ENCODE measurements around the gene ROBO1. TPM values are rescaled to one million over a fixed set of nuclear protein-coding genes. Genes with fewer than 3 reads are reported as not detected.

ROBO1 gene
- total RNA-seq, 1 donor from 2014 or later, result 169 TPM

- Mint-ChIP-seq H3K36me3 (peaks cover 13% of the 10 kb centered on the region), H3K4me1 (no peaks in the 10 kb centered on the region), H3K27ac (no peak overlapping the region), H3K27me3 (ENCODE audit: insufficient read depth, low read depth) (no peaks in the 10 kb centered on the region), H3K9me3 (no peaks in the 10 kb centered on the region), H3K4me3 (no peak overlapping the region)
- Histone ChIP-seq H4K20me1 (ENCODE audit: low read depth) (no peaks in the 10 kb centered on the region), H3F3A (ENCODE audit: low read depth) (no peaks in the 10 kb centered on the region), H3K9me3 (ENCODE audit: low read depth) (no peaks in the 10 kb centered on the region), H3K27ac (no peak overlapping the region), H3K36me3 (peaks cover 13% of the 10 kb centered on the region), H3K79me2 (ENCODE audit: low read depth) (no peaks in the 10 kb centered on the region), H3K4me2 (no peak overlapping the region), H3K4me3 (no peak overlapping the region), H3K4me1 (no peaks in the 10 kb centered on the region), H3K9ac (no peak overlapping the region), H3K27me3 (no peaks in the 10 kb centered on the region), H2AFZ (replicated peaks) (no peak overlapping the region)
- no peak for DNase-seq (ENCODE audit: low spot score)
- TF ChIP-seq EZH2 (IDR thresholded peaks at IDR 0.05), result no peak
- TF ChIP-seq EZH2phosphoT487 (IDR thresholded peaks at IDR 0.05), result no peak
- no peak for TF ChIP-seq CTCF (IDR thresholded peaks at IDR 0.05)
Measured at GRCh38 chr3:78610462-78611125, 1157.2 kb downstream of the ROBO1 start.

GRCh38 chr3:78606756-78607155, 1161.0 kb downstream of the ROBO1 start:
- Histone ChIP-seq H3K4me1 (no peaks in the 10 kb centered on the region), H3K27me3 (no peaks in the 10 kb centered on the region), H3K36me3 (peaks cover 13% of the 10 kb centered on the region), H4K20me1 (ENCODE audit: low read depth) (no peaks in the 10 kb centered on the region), H3K79me2 (ENCODE audit: low read depth) (no peaks in the 10 kb centered on the region), H2AFZ (replicated peaks) (no peak overlapping the region), H3K4me3 (no peak overlapping the region), H3K9me3 (ENCODE audit: low read depth) (no peaks in the 10 kb centered on the region), H3K9ac (no peak overlapping the region), H3K4me2 (no peak overlapping the region), H3F3A (ENCODE audit: low read depth) (no peaks in the 10 kb centered on the region), H3K27ac (no peak overlapping the region)
- Mint-ChIP-seq H3K4me1 (peaks cover 4% of the 10 kb centered on the region), H3K36me3 (peaks cover 19% of the 10 kb centered on the region), H3K4me3 (no peak overlapping the region), H3K27ac (no peak overlapping the region), H3K27me3 (ENCODE audit: insufficient read depth, low read depth) (no peaks in the 10 kb centered on the region), H3K9me3 (no peaks in the 10 kb centered on the region)
- TF ChIP-seq EZH2phosphoT487 (IDR thresholded peaks at IDR 0.05) (no peak), EZH2 (IDR thresholded peaks at IDR 0.05) (no peak), CTCF (IDR thresholded peaks at IDR 0.05) (no peak)
- no peak for DNase-seq (ENCODE audit: low spot score)

DNA sequence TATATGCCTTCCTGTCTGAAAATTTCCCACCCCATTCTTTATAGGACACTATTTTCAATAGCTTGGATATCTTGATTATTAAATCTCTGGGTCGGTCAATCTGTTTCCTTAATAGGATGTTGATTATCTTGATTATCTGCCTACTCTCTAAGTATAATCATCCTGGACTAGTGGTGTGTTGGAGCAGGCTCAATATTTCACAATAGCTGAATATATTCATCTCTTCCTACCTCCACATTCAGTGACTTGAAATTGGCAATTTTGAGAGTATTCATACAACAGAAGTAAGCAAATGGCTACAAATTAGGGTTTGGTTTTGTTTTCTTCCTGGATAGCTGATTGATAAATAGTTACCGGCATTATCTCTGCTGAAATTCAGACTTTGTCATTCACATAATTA, 1162.6 kb downstream of the ROBO1 start:
- Histone ChIP-seq H2AFZ (replicated peaks) (no peak overlapping the region), H3K27ac (peak overlapping the region; percentile 53), H3K27me3 (no peaks in the 10 kb centered on the region), H3K4me2 (no peak overlapping the region), H3K9me3 (ENCODE audit: low read depth) (no peaks in the 10 kb centered on the region), H3K9ac (no peak overlapping the region), H3K79me2 (ENCODE audit: low read depth) (no peaks in the 10 kb centered on the region), H3K4me3 (no peak overlapping the region), H3K36me3 (peaks cover 13% of the 10 kb centered on the region), H4K20me1 (ENCODE audit: low read depth) (no peaks in the 10 kb centered on the region), H3F3A (ENCODE audit: low read depth) (no peaks in the 10 kb centered on the region), H3K4me1 (no peaks in the 10 kb centered on the region)
- Mint-ChIP-seq H3K27me3 (ENCODE audit: insufficient read depth, low read depth) (no peaks in the 10 kb centered on the region), H3K36me3 (peaks cover 19% of the 10 kb centered on the region), H3K4me1 (peaks cover 4% of the 10 kb centered on the region), H3K27ac (no peak overlapping the region), H3K4me3 (no peak overlapping the region), H3K9me3 (no peaks in the 10 kb centered on the region)
- no peak for DNase-seq (ENCODE audit: low spot score)
- no peak for TF ChIP-seq EZH2 (IDR thresholded peaks at IDR 0.05)
- TF ChIP-seq EZH2phosphoT487 (IDR thresholded peaks at IDR 0.05), result no peak
- no peak for TF ChIP-seq CTCF (IDR thresholded peaks at IDR 0.05)
